CD14-positive monocyte (primary cell): ENCODE results near the gene NMNAT3. TPM values are rescaled to one million over a fixed set of nuclear protein-coding genes. Genes with fewer than 3 reads are reported as not detected.

Source experiments
- DNase-seq, 3 donors: peaks; one replicate each; pipeline ENCODE4 v3.0.0-alpha.2; 2011 to 2022
- H2AFZ ChIP-seq: 2 replicates; pipeline ENCODE4 v1.6.0; 2012; ENCODE audit warnings: mild to moderate bottlenecking, low read depth, low read length, inconsistent platforms; ENCODE audit not compliant: insufficient read depth, poor library complexity, severe bottlenecking
- H3K27ac ChIP-seq, 2 donors: 1 replicate in 1 of 2; 2 replicates in 1 of 2; pipeline ENCODE4 v1.5.1; 2012 to 2013; ENCODE audit warnings: low read length in 2 of 2, control low read depth in 1 of 2, inconsistent platforms in 1 of 2, low read depth in 1 of 2, mild to moderate bottlenecking in 1 of 2
- H3K27me3 ChIP-seq, 2 donors: one replicate each; pipeline versions ENCODE4 v1.6.0 to v1.6.1; 2011 to 2013; ENCODE audit warnings: low read length in 2 of 2; ENCODE audit not compliant: control insufficient read depth in 2 of 2, insufficient read depth in 2 of 2
- H3K36me3 ChIP-seq, 2 donors: replicated peaks in 1 of 2; 1 replicate in 1 of 2; 2 replicates in 1 of 2; pipeline versions ENCODE4 v1.5.1 to v1.6.1; 2012 to 2013; ENCODE audit warnings: low read length in 2 of 2, control low read depth in 1 of 2, inconsistent platforms in 1 of 2, mild to moderate bottlenecking in 1 of 2; ENCODE audit not compliant: insufficient read depth in 2 of 2, control insufficient read depth in 1 of 2
- H3K4me1 ChIP-seq, 2 donors: 1 replicate in 1 of 2; 2 replicates in 1 of 2; pipeline versions ENCODE4 v1.5.1 to v1.6.1; 2012 to 2013; ENCODE audit warnings: low read length in 2 of 2, control low read depth in 1 of 2, inconsistent platforms in 1 of 2, mild to moderate bottlenecking in 1 of 2, moderate library complexity in 1 of 2; ENCODE audit not compliant: insufficient read depth in 2 of 2, control insufficient read depth in 1 of 2
- H3K4me2 ChIP-seq: replicated peaks from 2 replicates; pipeline ENCODE3; 2012; ENCODE audit warnings: low read length, moderate library complexity, mild to moderate bottlenecking; ENCODE audit not compliant: poor library complexity, severe bottlenecking; ENCODE audit errors: extremely low read depth
- H3K4me3 ChIP-seq, 3 experiments: fragments of 200-600 bp in 1 of 3; sonication (generic) in 1 of 3; replicated peaks in 1 of 3; 1 replicate in 2 of 3; 2 replicates in 1 of 3; pipeline ENCODE4 v1.5.1; 2011 to 2013; ENCODE audit warnings: low read length in 3 of 3, mild to moderate bottlenecking in 3 of 3, control low read depth in 2 of 3, low read depth in 2 of 3, inconsistent platforms in 1 of 3, moderate library complexity in 1 of 3
- H3K79me2 ChIP-seq: 2 replicates; pipeline ENCODE4 v1.6.0; 2012; ENCODE audit warnings: mild to moderate bottlenecking, control low read depth, inconsistent platforms, low read length, moderate library complexity; ENCODE audit not compliant: insufficient read depth
- H3K9ac ChIP-seq: 2 replicates; pipeline ENCODE4 v1.6.0; 2017; ENCODE audit warnings: low read length, mild to moderate bottlenecking; ENCODE audit not compliant: insufficient read depth, poor library complexity, severe bottlenecking
- H3K9me3 ChIP-seq, 2 donors: replicated peaks in 1 of 2; 1 replicate in 1 of 2; 2 replicates in 1 of 2; pipeline versions ENCODE4 v1.5.1 to v1.6.1; 2012 to 2013; ENCODE audit warnings: low read length in 2 of 2, control low read depth in 1 of 2; ENCODE audit not compliant: control insufficient read depth in 1 of 2, insufficient read depth in 1 of 2
- H4K20me1 ChIP-seq: 2 replicates; pipeline ENCODE4 v1.6.0; 2012; ENCODE audit warnings: mild to moderate bottlenecking, low read length, control low read depth, moderate library complexity; ENCODE audit not compliant: insufficient read depth
- H3K27ac Mint-ChIP-seq, 7 donors: one replicate each; pipeline ENCODE4 v1.8.0; 2020; ENCODE audit warnings: mild to moderate bottlenecking in 7 of 7, mixed read lengths in 7 of 7, moderate library complexity in 6 of 7, inconsistent platforms in 2 of 7
- H3K27me3 Mint-ChIP-seq, 3 donors: one replicate each; pipeline ENCODE4 v1.8.0; 2021 to 2022; ENCODE audit warnings: low read depth in 3 of 3, mild to moderate bottlenecking in 3 of 3, mixed read lengths in 3 of 3, moderate library complexity in 3 of 3, inconsistent platforms in 1 of 3
- H3K36me3 Mint-ChIP-seq, 2 donors: one replicate each; pipeline ENCODE4 v1.8.0; 2020; ENCODE audit warnings: mixed read lengths in 2 of 2, inconsistent platforms in 1 of 2, mild to moderate bottlenecking in 1 of 2
- H3K4me1 Mint-ChIP-seq: one replicate; pipeline ENCODE4 v1.8.0; 2020; ENCODE audit warnings: mild to moderate bottlenecking, mixed read lengths
- H3K4me3 Mint-ChIP-seq, 2 donors: one replicate each; pipeline ENCODE4 v1.8.0; 2020; ENCODE audit warnings: mild to moderate bottlenecking in 2 of 2, mixed read lengths in 2 of 2, moderate library complexity in 1 of 2
- H3K9me3 Mint-ChIP-seq, 7 donors: one replicate each; pipeline ENCODE4 v1.8.0; 2020 to 2022; ENCODE audit warnings: mixed read lengths in 7 of 7, mild to moderate bottlenecking in 6 of 7, moderate library complexity in 6 of 7, inconsistent platforms in 2 of 7
- whole genome bisulfite sequencing: methylation state at CpG from one replicate; pipeline ENCODE4 v1.1.5; 2013; ENCODE audit warnings: missing lambda C conversion rate; ENCODE audit not compliant: insufficient coverage; 5-methylcytosine and 5-hydroxymethylcytosine counted together
- intact Hi-C, 2 donors: fragments of 100-400 bp; cut with micrococcal nuclease; formaldehyde crosslinking; loops; one replicate each; pipeline versions ENCODE4 v1.15.0 to v1.15.1; 2023
- polyA plus RNA-seq, 3 donors: library from polyadenylated mRNA; depleted of rRNA in 1 of 3; unstranded in 2 of 3; stranded (reverse) in 1 of 3; fragments of 300-500 nt in 2 of 3; fragments of >200 nt in 1 of 3; fragmentation: Illumina TruSeq in 2 of 3; gene quantifications; 1 replicate in 2 of 3; 2 replicates in 1 of 3; pipeline ENCODE4 v1.2.3, GENCODE V29; 2012 to 2021
- TF ChIP-seq, protein P1 (sequence below): fragments of 200-600 bp; IDR thresholded peaks from one replicate; pipeline ENCODE4 v1.8.0; 2022; ENCODE audit warnings: antibody characterized with exemption, mild to moderate bottlenecking

NMNAT3 gene
- polyA plus RNA-seq, 3 donors, result 1.4 to 5.7 (median 2.9) TPM

DNA sequence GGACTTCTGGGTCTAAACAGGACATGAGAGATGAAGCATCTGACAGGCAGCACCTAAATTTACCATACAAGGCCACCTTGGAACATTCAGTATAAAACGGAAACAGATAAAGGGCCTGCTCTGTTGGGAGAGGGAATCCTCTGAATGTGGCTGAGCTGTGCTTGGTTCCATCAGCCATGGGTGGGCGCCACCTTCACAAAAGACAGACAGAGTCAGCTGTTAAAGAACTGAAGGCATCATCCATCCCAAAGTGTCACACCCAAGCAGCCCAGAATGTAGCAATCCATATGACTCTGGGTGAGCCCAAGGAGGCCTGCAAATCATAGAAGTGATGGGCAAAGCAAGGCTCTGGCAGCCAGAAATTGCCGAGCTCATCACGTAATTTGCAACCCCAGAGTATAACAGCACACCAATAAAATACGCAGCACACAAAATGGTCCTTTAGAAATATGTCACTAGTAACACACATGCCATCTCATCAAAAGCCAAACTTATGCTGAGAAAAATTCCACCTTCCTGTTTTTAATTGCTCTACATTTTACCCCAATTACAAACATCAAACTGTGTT is 113.4 kb downstream of the NMNAT3 start:
- intact Hi-C loops, result no loop called here
- H3K36me3 Mint-ChIP-seq, result peaks cover 0 to 9% of the 10 kb centered on the region in 2 donors
- H3K27me3 Mint-ChIP-seq, result no peaks in the 10 kb centered on the region
- H3K4me1 Mint-ChIP-seq, result no peaks in the 10 kb centered on the region
- Histone ChIP-seq H3K27ac (no peak overlapping the region), H3K4me1 (no peaks in the 10 kb centered on the region), H3K36me3 (no peaks in the 10 kb centered on the region), H3K79me2 (no peaks in the 10 kb centered on the region), H3K9me3 (no peaks in the 10 kb centered on the region), H3K4me2 (no peak overlapping the region), H4K20me1 (no peaks in the 10 kb centered on the region), H3K9ac (no peak overlapping the region), H3K27me3 (no peaks in the 10 kb centered on the region), H3K4me3 (no peak overlapping the region), H2AFZ (no peak overlapping the region)
- WGBS, result 100% methylated on average over 3 of the region's 5 CpGs
- H3K27ac Mint-ChIP-seq, result no peak overlapping the region
- H3K4me3 Mint-ChIP-seq, result no peak overlapping the region
- DNase-seq, result peak in 2 of 3 donors; percentile 7 to 25
- TF ChIP-seq, protein P1, sequence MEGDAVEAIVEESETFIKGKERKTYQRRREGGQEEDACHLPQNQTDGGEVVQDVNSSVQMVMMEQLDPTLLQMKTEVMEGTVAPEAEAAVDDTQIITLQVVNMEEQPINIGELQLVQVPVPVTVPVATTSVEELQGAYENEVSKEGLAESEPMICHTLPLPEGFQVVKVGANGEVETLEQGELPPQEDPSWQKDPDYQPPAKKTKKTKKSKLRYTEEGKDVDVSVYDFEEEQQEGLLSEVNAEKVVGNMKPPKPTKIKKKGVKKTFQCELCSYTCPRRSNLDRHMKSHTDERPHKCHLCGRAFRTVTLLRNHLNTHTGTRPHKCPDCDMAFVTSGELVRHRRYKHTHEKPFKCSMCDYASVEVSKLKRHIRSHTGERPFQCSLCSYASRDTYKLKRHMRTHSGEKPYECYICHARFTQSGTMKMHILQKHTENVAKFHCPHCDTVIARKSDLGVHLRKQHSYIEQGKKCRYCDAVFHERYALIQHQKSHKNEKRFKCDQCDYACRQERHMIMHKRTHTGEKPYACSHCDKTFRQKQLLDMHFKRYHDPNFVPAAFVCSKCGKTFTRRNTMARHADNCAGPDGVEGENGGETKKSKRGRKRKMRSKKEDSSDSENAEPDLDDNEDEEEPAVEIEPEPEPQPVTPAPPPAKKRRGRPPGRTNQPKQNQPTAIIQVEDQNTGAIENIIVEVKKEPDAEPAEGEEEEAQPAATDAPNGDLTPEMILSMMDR, result no peak
- peaks cover 0 to 3% (median 0%) of the 10 kb centered on the region in 7 donors for H3K9me3 Mint-ChIP-seq

DNA sequence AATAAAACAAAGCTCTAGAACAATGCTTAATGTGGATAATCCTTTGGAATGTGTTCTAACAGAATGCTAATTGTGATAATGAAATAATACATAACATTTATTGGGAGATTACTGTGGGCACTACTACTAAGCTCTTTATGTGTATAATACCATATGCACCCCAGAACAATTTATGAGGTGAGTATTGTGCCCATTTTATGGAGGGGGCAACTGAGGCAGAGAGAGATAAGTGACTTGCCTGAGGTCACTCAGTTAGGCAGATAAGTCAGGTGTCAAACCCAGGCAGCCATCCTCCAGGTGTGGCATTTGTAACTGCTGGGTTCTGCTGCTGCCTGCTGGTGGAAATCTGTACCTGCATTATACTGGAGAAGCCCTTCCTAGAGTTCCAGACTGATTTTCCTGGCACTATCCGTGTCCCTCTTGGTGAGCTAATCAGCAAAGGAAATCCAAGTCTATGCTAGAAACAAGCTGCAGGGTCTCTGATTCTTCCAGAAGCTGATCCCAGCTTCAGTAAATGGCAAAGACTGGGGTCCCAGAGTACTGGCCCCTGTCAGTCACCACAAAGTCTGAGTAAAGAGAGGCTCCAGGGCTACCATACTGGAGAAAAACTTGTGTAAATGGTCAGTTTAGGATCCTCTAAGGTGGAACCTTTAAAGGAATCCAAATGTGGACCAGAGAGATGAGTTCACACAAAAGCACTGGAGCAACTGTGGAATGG is 115.7 kb downstream of the NMNAT3 start:
- intact Hi-C loops, result no loop called here
- H3K9me3 Mint-ChIP-seq, result no peaks in the 10 kb centered on the region
- H3K36me3 Mint-ChIP-seq, result peaks cover 0 to 9% of the 10 kb centered on the region in 2 donors
- Histone ChIP-seq H3K9ac (no peak overlapping the region), H3K79me2 (no peaks in the 10 kb centered on the region), H3K4me1 (no peaks in the 10 kb centered on the region), H3K9me3 (no peaks in the 10 kb centered on the region), H4K20me1 (no peaks in the 10 kb centered on the region), H3K27ac (no peak overlapping the region), H3K27me3 (no peaks in the 10 kb centered on the region), H2AFZ (no peak overlapping the region), H3K4me3 (no peak overlapping the region), H3K4me2 (no peak overlapping the region), H3K36me3 (no peaks in the 10 kb centered on the region)
- TF ChIP-seq, protein P1, result no peak
- H3K4me3 Mint-ChIP-seq, result no peak overlapping the region
- H3K4me1 Mint-ChIP-seq, result peaks cover 3% of the 10 kb centered on the region
- no peak overlapping the region for H3K27ac Mint-ChIP-seq
- H3K27me3 Mint-ChIP-seq, result no peaks in the 10 kb centered on the region
- DNase-seq, result no peak
- 83% methylated on average over 1 of the region's 1 CpG for WGBS
